Measurements from ENCODE around the gene ATXN3L.

The ATXN3L gene

DNA sequence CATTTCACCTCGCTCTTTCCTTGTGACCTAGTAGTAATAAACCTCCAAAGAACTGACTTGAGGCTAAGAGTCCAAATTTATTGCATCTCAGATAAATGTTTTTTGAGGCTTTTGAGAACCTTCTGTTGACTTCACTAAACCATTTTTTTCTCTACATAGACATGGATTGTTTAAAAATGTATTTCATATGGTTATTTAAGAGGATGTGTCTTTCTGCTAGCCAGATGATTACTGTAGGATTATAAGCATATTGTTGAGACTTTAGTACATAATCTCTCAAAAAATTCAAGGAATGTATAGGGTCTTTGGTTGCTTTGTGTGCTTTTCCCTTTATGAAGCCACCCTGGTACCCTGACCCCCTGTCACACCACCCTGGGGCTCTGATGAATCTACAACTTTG, 44.8 kb downstream of the ATXN3L start:
- no peak overlapping the region for H3K9ac ChIP-seq
- H3K27me3 ChIP-seq (ENCODE audit: control insufficient read depth, insufficient read depth, low read length): no peaks in the 10 kb centered on the region
- no peak overlapping the region for H3K4me2 ChIP-seq (ENCODE audit: low read length)
- no peak overlapping the region for H2AFZ ChIP-seq
- TF ChIP-seq, protein P1, sequence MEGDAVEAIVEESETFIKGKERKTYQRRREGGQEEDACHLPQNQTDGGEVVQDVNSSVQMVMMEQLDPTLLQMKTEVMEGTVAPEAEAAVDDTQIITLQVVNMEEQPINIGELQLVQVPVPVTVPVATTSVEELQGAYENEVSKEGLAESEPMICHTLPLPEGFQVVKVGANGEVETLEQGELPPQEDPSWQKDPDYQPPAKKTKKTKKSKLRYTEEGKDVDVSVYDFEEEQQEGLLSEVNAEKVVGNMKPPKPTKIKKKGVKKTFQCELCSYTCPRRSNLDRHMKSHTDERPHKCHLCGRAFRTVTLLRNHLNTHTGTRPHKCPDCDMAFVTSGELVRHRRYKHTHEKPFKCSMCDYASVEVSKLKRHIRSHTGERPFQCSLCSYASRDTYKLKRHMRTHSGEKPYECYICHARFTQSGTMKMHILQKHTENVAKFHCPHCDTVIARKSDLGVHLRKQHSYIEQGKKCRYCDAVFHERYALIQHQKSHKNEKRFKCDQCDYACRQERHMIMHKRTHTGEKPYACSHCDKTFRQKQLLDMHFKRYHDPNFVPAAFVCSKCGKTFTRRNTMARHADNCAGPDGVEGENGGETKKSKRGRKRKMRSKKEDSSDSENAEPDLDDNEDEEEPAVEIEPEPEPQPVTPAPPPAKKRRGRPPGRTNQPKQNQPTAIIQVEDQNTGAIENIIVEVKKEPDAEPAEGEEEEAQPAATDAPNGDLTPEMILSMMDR (IDR thresholded peaks at IDR 0.05): no peak
- no peaks in the 10 kb centered on the region for H3K9me3 ChIP-seq (ENCODE audit: control insufficient read depth, low read length)
- H3K4me3 ChIP-seq (ENCODE audit: low read depth, low read length): no peak overlapping the region
- no peaks in the 10 kb centered on the region for H3K36me3 ChIP-seq (ENCODE audit: control insufficient read depth, insufficient read depth, low read length)
- H3K27ac ChIP-seq: no peak overlapping the region
- H3K4me1 ChIP-seq: no peaks in the 10 kb centered on the region
- no peaks in the 10 kb centered on the region for H3K79me2 ChIP-seq

DNA sequence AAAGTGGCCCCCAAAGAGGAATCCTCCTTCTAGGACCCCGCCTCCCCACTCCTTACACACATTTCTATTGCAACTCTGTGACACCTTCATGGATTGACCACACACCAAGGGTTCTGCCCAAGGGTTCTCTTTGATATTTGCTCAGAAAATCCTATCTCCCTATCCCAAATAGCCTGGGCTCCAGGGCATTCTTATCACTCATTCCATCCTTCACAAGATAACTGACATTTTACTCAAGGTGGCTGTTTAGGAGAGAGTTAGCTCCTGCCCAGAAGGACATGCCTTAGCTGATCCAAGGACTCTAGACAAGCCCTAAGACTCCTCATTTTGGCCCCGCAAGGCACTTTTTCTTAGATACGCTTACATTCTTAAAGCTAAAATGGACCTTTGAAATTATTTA, 47.4 kb downstream of the ATXN3L start:
- no peaks in the 10 kb centered on the region for H3K9me3 ChIP-seq (ENCODE audit: control insufficient read depth, low read length)
- H3K27me3 ChIP-seq (ENCODE audit: control insufficient read depth, insufficient read depth, low read length): no peaks in the 10 kb centered on the region
- H3K4me3 ChIP-seq (ENCODE audit: low read depth, low read length): no peak overlapping the region
- no peaks in the 10 kb centered on the region for H3K79me2 ChIP-seq
- TF ChIP-seq, protein P1 (IDR thresholded peaks at IDR 0.05): no peak
- no peaks in the 10 kb centered on the region for H3K36me3 ChIP-seq (ENCODE audit: control insufficient read depth, insufficient read depth, low read length)
- H2AFZ ChIP-seq: no peak overlapping the region
- no peak overlapping the region for H3K4me2 ChIP-seq (ENCODE audit: low read length)
- no peak overlapping the region for H3K9ac ChIP-seq
- no peak overlapping the region for H3K27ac ChIP-seq
- no peaks in the 10 kb centered on the region for H3K4me1 ChIP-seq

DNA sequence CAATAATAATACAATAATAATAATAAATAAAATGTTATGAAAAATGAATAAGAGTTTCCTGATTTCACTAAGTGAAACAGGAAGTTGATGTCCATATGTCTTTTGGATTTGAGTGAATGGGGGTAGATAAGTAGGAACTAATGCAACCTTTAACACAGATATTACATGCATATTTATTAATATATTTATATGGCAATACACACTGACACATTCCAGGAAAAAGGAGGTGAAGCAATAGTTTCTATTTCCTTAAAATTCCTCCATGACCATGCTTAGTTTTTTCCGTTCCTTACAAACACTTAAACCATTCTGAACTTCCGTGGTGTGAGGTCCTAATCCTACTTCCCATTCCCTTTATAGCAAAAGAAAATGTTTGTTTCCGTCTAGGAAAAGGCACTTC, 48.3 kb downstream of the ATXN3L start:
- H3K4me1 ChIP-seq: no peaks in the 10 kb centered on the region
- H3K4me3 ChIP-seq (ENCODE audit: low read depth, low read length): no peak overlapping the region
- no peak overlapping the region for H2AFZ ChIP-seq
- H3K36me3 ChIP-seq (ENCODE audit: control insufficient read depth, insufficient read depth, low read length): no peaks in the 10 kb centered on the region
- H3K9ac ChIP-seq: no peak overlapping the region
- no peak overlapping the region for H3K27ac ChIP-seq
- H3K9me3 ChIP-seq (ENCODE audit: control insufficient read depth, low read length): no peaks in the 10 kb centered on the region
- H3K4me2 ChIP-seq (ENCODE audit: low read length): no peak overlapping the region
- H3K27me3 ChIP-seq (ENCODE audit: control insufficient read depth, insufficient read depth, low read length): no peaks in the 10 kb centered on the region
- TF ChIP-seq, protein P1 (IDR thresholded peaks at IDR 0.05): no peak
- H3K79me2 ChIP-seq: no peaks in the 10 kb centered on the region

DNA sequence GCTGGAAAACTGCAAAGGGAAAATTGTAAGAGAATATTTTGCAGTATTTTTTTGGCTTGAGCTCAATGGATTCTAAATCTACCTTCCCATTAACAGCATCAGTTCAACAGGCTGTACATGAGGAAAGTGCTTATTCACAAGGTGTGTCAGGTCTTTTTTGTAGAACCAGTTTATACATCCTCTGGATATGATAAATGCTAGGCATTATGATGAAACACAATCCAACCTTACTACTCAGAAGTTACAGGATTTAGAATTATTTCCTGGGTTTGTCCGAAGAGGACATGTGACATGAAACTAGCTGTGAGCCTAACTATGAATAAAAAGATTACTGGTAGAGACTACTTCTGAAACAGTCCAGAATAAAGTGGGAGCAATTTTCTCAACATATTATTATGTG, 49.5 kb downstream of the ATXN3L start:
- Histone ChIP-seq H2AFZ (no peak overlapping the region), H3K4me1 (no peaks in the 10 kb centered on the region), H3K79me2 (no peaks in the 10 kb centered on the region), H3K27ac (no peak overlapping the region), H3K4me3 (ENCODE audit: low read depth, low read length) (no peak overlapping the region), H3K9ac (no peak overlapping the region), H3K9me3 (ENCODE audit: control insufficient read depth, low read length) (no peaks in the 10 kb centered on the region), H3K4me2 (ENCODE audit: low read length) (no peak overlapping the region), H3K36me3 (ENCODE audit: control insufficient read depth, insufficient read depth, low read length) (no peaks in the 10 kb centered on the region), H3K27me3 (ENCODE audit: control insufficient read depth, insufficient read depth, low read length) (no peaks in the 10 kb centered on the region)
- TF ChIP-seq, protein P1 (IDR thresholded peaks at IDR 0.05): no peak

DNA sequence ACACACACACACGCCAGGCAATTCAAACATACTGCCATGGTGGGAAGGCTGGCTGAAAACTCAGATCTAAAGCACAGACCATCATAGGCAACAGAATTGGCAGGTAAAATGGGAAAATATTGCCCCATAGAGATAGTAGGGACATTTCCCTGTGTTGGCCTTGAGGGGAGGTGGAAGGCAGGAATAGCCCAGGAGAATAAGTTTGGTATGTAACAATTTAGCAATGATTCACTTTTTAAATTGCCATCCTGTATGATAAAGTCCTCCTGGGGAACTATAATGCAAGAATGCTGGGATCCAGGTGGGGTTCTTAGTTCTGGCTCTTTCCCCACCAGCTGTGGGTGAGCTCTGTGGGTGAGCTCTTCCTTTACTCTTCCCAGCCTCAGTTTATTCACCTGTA, 51.0 kb downstream of the ATXN3L start:
- no peaks in the 10 kb centered on the region for H3K27me3 ChIP-seq (ENCODE audit: control insufficient read depth, insufficient read depth, low read length)
- H3K9me3 ChIP-seq (ENCODE audit: control insufficient read depth, low read length): no peaks in the 10 kb centered on the region
- H3K27ac ChIP-seq: no peak overlapping the region
- TF ChIP-seq, protein P1 (IDR thresholded peaks at IDR 0.05): no peak
- H3K36me3 ChIP-seq (ENCODE audit: control insufficient read depth, insufficient read depth, low read length): no peaks in the 10 kb centered on the region
- H3K4me2 ChIP-seq (ENCODE audit: low read length): no peak overlapping the region
- no peak overlapping the region for H3K4me3 ChIP-seq (ENCODE audit: low read depth, low read length)
- no peak overlapping the region for H2AFZ ChIP-seq
- no peaks in the 10 kb centered on the region for H3K79me2 ChIP-seq
- H3K4me1 ChIP-seq: no peaks in the 10 kb centered on the region
- no peak overlapping the region for H3K9ac ChIP-seq
